Stomach smooth muscle (tissue), 2 donors: ENCODE results near the gene DYNC1I2.
"Not testable (repeated sequence)": the region's sequence is repeated elsewhere in the genome, so short reads cannot be mapped to it uniquely, and the experiment has no call there.

Source experiments
- H3K27ac ChIP-seq: one replicate; pipeline ENCODE4 v1.7.0; 2013; ENCODE audit warnings: mild to moderate bottlenecking, low read length, inconsistent platforms
- H3K27me3 ChIP-seq, 2 donors: one replicate each; pipeline ENCODE4 v1.7.0; 2013; ENCODE audit warnings: low read length in 2 of 2; ENCODE audit not compliant: insufficient read depth in 2 of 2, control insufficient read depth in 1 of 2
- H3K36me3 ChIP-seq, 2 donors: one replicate each; pipeline ENCODE4 v1.7.0; 2013; ENCODE audit warnings: low read length in 2 of 2; ENCODE audit not compliant: control insufficient read depth in 2 of 2, insufficient read depth in 2 of 2
- H3K4me1 ChIP-seq: one replicate; pipeline ENCODE4 v1.7.0; 2013; ENCODE audit warnings: low read length; ENCODE audit not compliant: control insufficient read depth, insufficient read depth
- H3K4me3 ChIP-seq, 2 donors: one replicate each; pipeline ENCODE4 v1.7.0; 2013; ENCODE audit warnings: low read length in 2 of 2
- H3K9ac ChIP-seq, 2 donors: one replicate each; pipeline ENCODE4 v1.7.0; 2013; ENCODE audit warnings: low read length in 2 of 2, mild to moderate bottlenecking in 1 of 2
- H3K9me3 ChIP-seq, 2 donors: one replicate each; pipeline ENCODE4 v1.7.0; 2013; ENCODE audit warnings: low read length in 2 of 2; ENCODE audit not compliant: control insufficient read depth in 2 of 2
- donor health status: healthy.
- donor health status: Pancreatic carcinoma.

The DYNC1I2 gene

GRCh38 chr2:171745141-171745540 lies 57.9 kb downstream of the DYNC1I2 start:
- H3K9me3 ChIP-seq = no peaks in the 10 kb centered on the region
- no peaks in the 10 kb centered on the region for H3K27me3 ChIP-seq
- no peak overlapping the region for H3K27ac ChIP-seq
- H3K36me3 ChIP-seq = peaks cover 24 to 27% of the 10 kb centered on the region in 2 donors
- H3K4me1 ChIP-seq = no peaks in the 10 kb centered on the region
- H3K4me3 ChIP-seq = no peak overlapping the region
- no peak overlapping the region for H3K9ac ChIP-seq

- Histone ChIP-seq H3K9ac (no peak overlapping the region), H3K4me1 (no peaks in the 10 kb centered on the region), H3K9me3 (no peaks in the 10 kb centered on the region), H3K36me3 (peaks cover 28 to 29% of the 10 kb centered on the region in 2 donors), H3K27me3 (no peaks in the 10 kb centered on the region), H3K4me3 (no peak overlapping the region), H3K27ac (no peak overlapping the region)
Measured at GRCh38 chr2:171745806-171746205, 58.5 kb downstream of the DYNC1I2 start.

- no peaks in the 10 kb centered on the region for H3K27me3 ChIP-seq
Measured at GRCh38 chr2:171747371-171747770, 60.1 kb downstream of the DYNC1I2 start.

GRCh38 chr2:171754254-171754939 lies 67.1 kb downstream of the DYNC1I2 start:
- Histone ChIP-seq H3K36me3 (peaks cover 8 to 14% of the 10 kb centered on the region in 2 donors), H3K4me1 (no peaks in the 10 kb centered on the region), H3K27me3 (no peaks in the 10 kb centered on the region), H3K27ac (no peak overlapping the region), H3K9ac (no peak overlapping the region), H3K9me3 (no peaks in the 10 kb centered on the region), H3K4me3 (no peak overlapping the region)

More at GRCh38 chr2:171747371-171747770, 60.1 kb downstream of the DYNC1I2 start:
- H3K36me3 ChIP-seq = peaks cover 27 to 29% of the 10 kb centered on the region in 2 donors
- no peak overlapping the region for H3K9ac ChIP-seq
- H3K4me1 ChIP-seq = no peaks in the 10 kb centered on the region
- H3K4me3 ChIP-seq = no peak overlapping the region
- no peaks in the 10 kb centered on the region for H3K9me3 ChIP-seq
- no peak overlapping the region for H3K27ac ChIP-seq

GRCh38 chr2:171758762-171759161 lies 71.5 kb downstream of the DYNC1I2 start:
- not testable (repeated sequence) for H3K27me3 ChIP-seq, H3K27ac ChIP-seq, H3K9ac ChIP-seq, H3K4me1 ChIP-seq, H3K4me3 ChIP-seq, H3K9me3 ChIP-seq
- H3K36me3 ChIP-seq = peaks cover 18 to 24% of the 10 kb centered on the region in 2 donors

GRCh38 chr2:171761176-171761575 lies 73.9 kb downstream of the DYNC1I2 start:
- not testable (repeated sequence) for H3K4me3 ChIP-seq, H3K27ac ChIP-seq
- H3K36me3 ChIP-seq = peaks cover 18 to 24% of the 10 kb centered on the region in 2 donors

GRCh38 chr2:171762879-171763573 lies 75.8 kb downstream of the DYNC1I2 start:
- Histone ChIP-seq H3K9me3 (no peaks in the 10 kb centered on the region), H3K27ac (no peak overlapping the region), H3K36me3 (peaks cover 19 to 30% of the 10 kb centered on the region in 2 donors), H3K4me3 (no peak overlapping the region), H3K4me1 (no peaks in the 10 kb centered on the region), H3K9ac (no peak overlapping the region), H3K27me3 (no peaks in the 10 kb centered on the region)

More at GRCh38 chr2:171761176-171761575, 73.9 kb downstream of the DYNC1I2 start:
- not testable (repeated sequence) for H3K4me1 ChIP-seq, H3K9ac ChIP-seq, H3K27me3 ChIP-seq, H3K9me3 ChIP-seq

GRCh38 chr2:171763602-171764001 lies 76.3 kb downstream of the DYNC1I2 start:
- H3K9me3 ChIP-seq = no peaks in the 10 kb centered on the region
- H3K4me3 ChIP-seq = no peak overlapping the region
- no peaks in the 10 kb centered on the region for H3K27me3 ChIP-seq
- no peak overlapping the region for H3K9ac ChIP-seq
- H3K27ac ChIP-seq = no peak overlapping the region
- no peaks in the 10 kb centered on the region for H3K4me1 ChIP-seq
- H3K36me3 ChIP-seq = peaks cover 19 to 30% of the 10 kb centered on the region in 2 donors

GRCh38 chr2:171771463-171771862 lies 84.2 kb downstream of the DYNC1I2 start:
- Histone ChIP-seq H3K36me3 (peaks cover 2 to 6% of the 10 kb centered on the region in 2 donors), H3K9me3 (peaks cover 0 to 2% of the 10 kb centered on the region in 2 donors), H3K27ac (no peak overlapping the region), H3K4me3 (no peak overlapping the region), H3K9ac (no peak overlapping the region), H3K4me1 (no peaks in the 10 kb centered on the region), H3K27me3 (no peaks in the 10 kb centered on the region)

- peaks cover 2% of the 10 kb centered on the region in 2 donors for H3K36me3 ChIP-seq
- H3K27ac ChIP-seq = no peak overlapping the region
- H3K4me1 ChIP-seq = no peaks in the 10 kb centered on the region
- H3K27me3 ChIP-seq = no peaks in the 10 kb centered on the region
- no peak overlapping the region for H3K9ac ChIP-seq
- peaks cover 0 to 2% of the 10 kb centered on the region in 2 donors for H3K9me3 ChIP-seq
- H3K4me3 ChIP-seq = no peak overlapping the region
Measured at GRCh38 chr2:171772373-171772772, 85.1 kb downstream of the DYNC1I2 start.

GRCh38 chr2:171774581-171774980 lies 87.3 kb downstream of the DYNC1I2 start:
- H3K4me1 ChIP-seq, H3K9me3 ChIP-seq, H3K36me3 ChIP-seq: not testable (repeated sequence)

More at GRCh38 chr2:171774581-171774980, 87.3 kb downstream of the DYNC1I2 start:
- H3K27ac ChIP-seq, H3K4me3 ChIP-seq, H3K27me3 ChIP-seq, H3K9ac ChIP-seq: not testable (repeated sequence)
